Dermis microvascular lymphatic vessel endothelial cell (primary cell): ENCODE results near the gene PLEKHA5. TPM values are rescaled to one million over a fixed set of nuclear protein-coding genes. Genes with fewer than 3 reads are reported as not detected.

Experiments used
- DNase-seq, 2 donors: peaks; one replicate each; pipeline versions ENCODE4 v3.0.0 to v3.0.0-alpha.2; 2010; ENCODE audit warnings: low read depth in 2 of 2
- total RNA-seq: library from RNA; depleted of rRNA; stranded (reverse); fragments of >200 nt; gene quantifications from 2 replicates; pipeline ENCODE4 v1.2.1, GENCODE V29; 2014

The PLEKHA5 gene
- total RNA-seq, 1 donor from 2014 or later = 6.3 TPM

DNA sequence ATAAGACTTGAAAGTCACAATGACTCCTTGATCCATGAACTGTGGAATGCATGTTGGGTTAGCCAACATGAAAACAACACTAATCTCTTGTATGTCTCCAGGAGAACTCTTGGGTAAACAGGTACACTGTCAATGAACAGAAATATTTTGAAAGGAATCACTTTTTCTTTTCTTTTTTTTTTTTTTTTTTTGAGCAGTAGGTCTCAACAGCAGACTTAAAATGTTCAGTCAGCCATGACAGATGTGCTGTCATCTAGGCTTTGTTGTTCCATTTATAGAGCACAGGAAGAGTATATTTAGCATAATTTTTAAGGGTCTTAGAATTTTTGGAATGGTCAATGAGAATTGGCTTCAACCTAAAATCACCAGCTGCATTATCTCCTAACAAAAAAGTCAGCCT lies 2.3 kb upstream of the PLEKHA5 start:
- no peak for DNase-seq

- no peak for DNase-seq
These were observed 1.0 kb upstream of the PLEKHA5 start for GRCh38 chr12:19128485-19128884.

DNA sequence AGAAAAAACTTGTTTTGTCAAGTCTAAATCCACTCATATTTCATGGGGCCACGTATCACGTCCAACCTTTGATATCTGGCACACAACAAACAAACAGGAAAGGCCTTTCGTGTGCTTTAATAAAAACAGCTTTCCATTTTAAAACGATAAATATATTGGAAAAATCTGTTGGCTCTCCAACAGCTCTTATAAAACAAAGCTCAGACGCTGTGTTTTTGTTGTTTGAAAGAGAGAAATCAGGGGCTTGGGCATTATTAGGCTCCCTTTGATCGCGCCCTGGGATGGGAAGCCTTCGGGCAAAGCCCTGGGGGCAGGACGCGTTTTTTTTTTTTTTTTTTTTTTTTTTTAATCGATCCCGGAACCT lies 429 bp upstream of the PLEKHA5 start:
- no peak for DNase-seq

DNA sequence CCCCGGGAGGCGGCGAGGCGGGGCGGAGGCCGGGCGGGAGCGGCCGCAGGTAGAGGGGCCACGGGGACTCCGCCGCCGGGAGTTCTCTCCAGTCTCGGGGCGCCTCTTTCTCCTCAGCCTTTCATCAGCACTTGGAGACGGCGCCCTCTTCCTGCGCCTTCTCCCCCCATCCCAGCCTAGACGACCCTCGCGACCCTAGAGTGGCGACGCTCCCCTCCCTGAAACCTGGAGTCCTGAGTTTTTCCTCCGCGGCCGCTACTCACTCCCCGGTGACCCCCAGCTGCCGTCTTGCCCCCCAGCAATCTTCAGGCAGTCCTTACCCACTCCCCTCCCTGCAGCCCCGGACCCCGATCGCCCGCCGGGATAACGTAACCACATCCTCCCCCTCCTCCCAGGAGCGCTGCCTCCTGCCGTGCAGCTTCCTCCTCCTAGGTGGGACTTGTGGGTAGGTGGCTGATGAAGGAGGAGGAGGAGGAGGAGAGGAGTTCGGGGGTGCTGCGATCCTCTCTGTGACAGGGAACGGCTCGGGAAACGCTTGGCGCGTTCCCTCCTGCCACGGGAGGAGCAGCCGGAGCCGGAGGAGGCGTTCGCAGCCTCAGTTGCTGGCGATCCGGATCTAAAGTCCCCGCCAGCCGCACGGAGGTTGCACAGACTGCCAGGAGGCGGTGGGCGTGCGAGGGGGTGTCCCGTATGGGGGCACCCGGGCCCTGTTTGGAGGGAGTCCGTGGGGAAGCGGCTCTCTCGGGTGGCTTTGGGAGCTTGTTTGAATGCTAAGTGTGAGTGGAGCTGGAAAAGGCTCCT lies 891 bp downstream of the PLEKHA5 start:
- DNase-seq = peak in 1 of 2 donors; percentile 27

- DNase-seq = peak in 1 of 2 donors; percentile 7
These were observed 1.5 kb downstream of the PLEKHA5 start for GRCh38 chr12:19131025-19131444.

GRCh38 chr12:19138551-19138950 lies 9.0 kb downstream of the PLEKHA5 start:
- no peak for DNase-seq

GRCh38 chr12:19138956-19139355 lies 9.4 kb downstream of the PLEKHA5 start:
- no peak for DNase-seq

DNA sequence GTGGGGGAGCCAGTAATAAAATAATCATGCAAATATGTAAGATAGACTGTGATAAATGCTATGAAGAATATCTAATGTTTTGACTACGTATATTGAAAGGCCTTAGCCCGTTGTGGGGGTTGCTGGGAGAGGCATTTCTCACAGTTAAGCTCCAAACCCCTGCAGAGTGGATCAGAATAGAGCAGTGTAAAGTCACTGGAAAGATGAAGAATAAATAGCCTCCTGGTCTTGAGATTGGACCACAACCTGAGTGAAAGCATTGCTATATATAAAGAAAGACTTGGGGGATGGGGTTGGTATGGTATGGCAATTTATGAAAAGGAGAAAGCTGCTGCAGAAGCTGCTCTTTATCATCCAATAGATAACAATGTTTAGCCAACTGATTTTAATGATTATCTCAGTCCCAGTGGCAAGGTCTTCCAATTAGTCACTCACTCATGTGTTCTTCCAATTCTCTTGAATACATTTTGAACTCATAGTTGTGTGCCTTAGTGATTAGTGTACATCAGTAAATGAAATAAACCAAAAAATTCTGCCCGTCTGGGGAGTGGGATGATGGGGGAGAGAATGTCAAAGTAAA lies 10.2 kb downstream of the PLEKHA5 start:
- DNase-seq = no peak

DNA sequence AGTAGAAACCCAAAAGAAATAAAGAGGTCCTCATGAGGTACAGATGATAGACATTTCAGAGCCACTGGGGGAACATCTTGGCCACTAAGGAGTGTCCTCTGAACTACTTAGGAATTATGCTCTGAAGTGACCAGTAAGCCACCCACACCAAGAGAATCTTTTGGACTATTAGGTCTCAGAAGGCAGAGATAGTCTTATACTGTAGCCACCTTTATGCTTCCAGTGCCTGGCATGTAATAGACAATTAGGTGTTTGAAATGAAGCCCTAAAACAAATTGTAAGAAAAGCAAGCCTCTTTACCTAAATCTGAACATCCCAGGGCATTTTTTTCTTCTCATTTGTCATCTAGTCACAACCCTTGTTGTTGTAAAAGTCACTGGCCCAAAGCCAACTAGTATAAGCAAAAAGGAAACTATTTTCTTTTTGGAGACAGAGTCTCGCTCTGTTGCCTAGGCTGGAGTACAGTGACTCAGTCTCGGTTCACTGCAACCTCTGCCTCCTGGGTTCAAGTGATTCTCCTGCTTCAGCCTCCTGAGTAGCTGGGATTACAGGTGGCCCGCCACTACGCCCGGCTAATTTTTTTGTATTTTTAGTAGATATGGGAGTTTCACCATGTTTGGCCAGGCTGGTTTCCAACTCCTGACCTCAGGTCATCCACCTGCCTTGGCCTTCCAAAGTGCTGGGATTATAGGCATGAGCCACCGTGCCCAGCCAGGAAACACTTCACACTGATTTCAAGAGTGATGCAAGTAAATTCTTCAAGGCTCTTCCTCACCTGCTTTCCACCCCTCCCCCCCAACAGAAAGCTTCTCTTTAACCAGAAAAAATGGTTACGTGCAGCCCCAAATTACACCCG lies 11.1 kb downstream of the PLEKHA5 start:
- peak in 1 of 2 donors; percentile 32 for DNase-seq

DNA sequence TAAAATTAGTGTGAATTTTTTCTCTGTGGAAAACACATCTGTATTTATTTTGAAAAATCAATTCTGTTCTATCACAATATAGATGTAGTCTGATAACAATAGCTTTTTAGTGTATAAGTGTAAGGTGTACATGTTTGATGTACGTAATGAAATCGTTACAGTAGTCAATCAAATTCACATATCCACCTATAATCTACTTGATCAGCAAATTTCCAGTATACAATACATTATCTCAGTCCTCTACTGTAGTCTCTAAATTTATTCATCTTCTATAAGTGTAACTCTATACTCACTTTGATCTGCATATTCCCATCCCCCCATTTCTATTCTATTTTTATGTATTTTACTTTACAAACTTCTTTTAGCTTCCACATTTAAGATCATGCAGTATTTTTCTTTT lies 13.0 kb downstream of the PLEKHA5 start:
- no peak for DNase-seq

DNA sequence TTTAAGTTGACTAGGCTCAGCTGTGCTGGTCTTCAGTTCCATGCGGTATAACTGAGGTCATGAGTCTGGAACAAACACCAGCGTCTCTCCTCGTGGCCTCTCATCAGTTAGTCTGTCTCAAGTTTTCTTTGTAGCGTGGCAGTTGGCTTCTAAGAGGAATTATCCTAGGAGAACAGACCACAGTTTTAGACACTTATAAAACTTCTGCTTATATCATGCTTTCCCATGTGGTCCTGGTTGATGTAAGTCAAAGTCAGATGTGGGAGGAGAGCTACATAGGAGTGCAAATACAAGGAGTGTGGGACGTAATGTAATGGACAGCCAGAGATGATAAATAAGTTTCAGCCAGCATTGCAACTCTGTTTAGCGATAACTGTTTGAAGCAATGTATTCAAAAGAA lies 14.8 kb downstream of the PLEKHA5 start:
- DNase-seq = no peak

DNA sequence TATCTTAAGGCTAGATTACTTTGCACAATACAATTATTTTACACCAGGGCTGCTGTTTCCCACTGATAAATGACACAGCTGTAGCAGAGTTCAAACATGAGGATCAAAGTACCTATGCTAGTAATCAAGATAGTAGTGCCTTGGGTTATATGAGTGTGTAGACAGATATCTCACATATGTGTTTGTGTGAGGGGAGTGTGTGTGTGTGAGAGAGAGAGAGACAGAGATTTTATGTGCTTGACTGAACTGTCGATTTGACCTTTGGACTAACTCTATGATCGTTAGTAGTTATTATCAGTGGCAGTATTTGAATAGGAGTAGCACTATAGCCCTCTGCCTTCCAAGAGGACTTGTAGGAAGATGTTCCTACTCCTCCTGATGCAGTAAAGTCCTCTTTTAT lies 15.5 kb downstream of the PLEKHA5 start:
- no peak for DNase-seq

- no peak for DNase-seq
These were observed 19.3 kb downstream of the PLEKHA5 start for GRCh38 chr12:19148860-19149259.

GRCh38 chr12:19150273-19150900 lies 20.9 kb downstream of the PLEKHA5 start:
- no peak for DNase-seq

GRCh38 chr12:19151298-19151697 lies 21.8 kb downstream of the PLEKHA5 start:
- DNase-seq = no peak

- no peak for DNase-seq
These were observed 23.9 kb downstream of the PLEKHA5 start for GRCh38 chr12:19153396-19153795.

DNA sequence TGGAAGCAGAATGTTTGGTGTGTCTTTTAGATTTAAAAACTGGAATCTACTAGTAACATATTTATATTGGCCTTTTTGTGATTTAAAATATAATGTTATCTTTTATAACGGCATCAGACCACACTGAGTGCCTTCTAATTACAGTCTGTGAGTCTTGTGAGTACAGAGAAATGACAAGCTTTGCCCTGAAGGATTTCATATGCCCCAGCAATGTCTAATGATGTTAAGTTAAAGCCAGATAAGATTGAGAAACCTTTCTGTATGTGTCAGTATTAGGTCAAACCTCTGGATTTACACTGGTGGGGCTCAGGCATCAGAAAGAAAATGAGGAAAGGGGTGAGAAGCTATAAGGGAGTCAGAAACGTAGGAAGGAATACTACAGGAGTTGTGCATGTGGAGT lies 25.2 kb downstream of the PLEKHA5 start:
- DNase-seq = no peak

DNA sequence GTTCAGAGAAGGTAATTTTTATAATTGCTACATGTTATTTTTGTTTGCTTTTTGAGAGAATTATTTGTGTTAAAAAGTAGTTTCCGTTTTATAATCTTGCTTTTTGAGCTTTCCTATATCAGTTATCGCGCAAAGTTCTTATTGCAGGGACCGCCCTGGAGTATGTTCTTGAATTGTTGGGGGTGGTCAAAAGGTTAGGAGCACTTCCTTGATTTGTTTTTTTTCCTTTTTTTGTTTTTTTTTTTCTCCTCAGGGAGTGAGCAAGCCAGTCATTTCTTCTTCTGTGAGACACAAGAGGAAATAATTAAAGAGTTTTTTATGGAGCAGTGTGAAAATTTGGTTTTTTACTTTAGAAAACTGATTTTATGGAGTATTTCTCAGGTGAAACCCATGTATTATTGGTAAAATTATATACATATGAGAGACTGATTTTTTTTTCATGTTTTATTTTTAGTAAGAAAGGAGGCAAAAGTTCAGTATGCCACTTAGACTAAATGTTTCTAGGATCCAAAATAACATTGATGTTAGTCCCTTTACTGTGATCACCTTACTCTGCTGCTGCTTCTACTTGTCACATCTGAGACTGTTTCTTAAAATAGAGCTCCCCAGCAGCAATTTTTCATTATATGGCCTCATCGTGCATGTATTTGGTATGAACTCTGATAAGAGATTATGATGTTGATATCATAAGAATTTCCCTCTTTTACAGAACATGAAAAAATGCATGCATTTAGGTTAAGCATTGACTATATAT lies 26.6 kb downstream of the PLEKHA5 start:
- DNase-seq = peak in 1 of 2 donors; percentile 52

GRCh38 chr12:19158923-19159322 lies 29.4 kb downstream of the PLEKHA5 start:
- no peak for DNase-seq

DNA sequence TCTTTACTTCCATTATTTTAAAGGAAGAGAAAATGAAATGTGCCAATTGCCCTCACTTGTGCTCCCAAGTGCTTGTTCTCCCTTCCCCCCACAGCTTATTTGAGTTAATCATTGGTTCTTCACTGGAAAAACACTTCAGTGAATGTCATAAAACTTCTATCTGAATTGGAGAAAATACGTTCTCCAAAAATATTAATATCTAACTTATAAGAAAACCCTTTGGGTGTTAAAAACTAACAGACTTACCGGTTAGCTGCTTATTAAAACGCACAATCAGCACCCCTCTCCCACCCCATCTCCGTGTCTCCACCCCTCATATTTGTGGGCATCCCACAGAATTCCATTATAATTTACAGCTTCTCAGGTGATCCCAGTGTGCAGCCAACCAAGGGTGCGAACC lies 31.7 kb downstream of the PLEKHA5 start:
- DNase-seq = no peak

DNA sequence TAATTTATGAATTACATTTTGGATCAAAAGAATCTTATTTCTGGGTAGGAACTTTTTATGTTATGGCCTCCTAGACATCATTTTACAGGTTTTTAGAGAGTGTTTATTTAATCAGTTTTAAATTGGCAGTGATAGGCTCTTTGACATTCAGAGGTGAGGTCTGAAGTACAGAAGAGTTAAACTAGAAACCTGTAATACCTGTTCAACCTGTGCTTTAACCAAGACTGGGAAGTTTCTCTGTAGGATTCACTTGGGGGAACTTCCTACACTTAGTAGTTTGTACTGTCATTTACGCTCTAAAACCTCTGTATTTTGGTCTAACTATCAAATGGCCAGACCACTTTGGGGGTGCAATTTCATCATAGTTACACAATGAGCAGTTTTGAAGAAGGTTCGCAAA lies 35.9 kb downstream of the PLEKHA5 start:
- DNase-seq = no peak
